WI38 (cell line): ENCODE results near the gene TNMD.

Experiments
- H3K4me3 ChIP-seq: 2 replicates; pipeline ENCODE4 v1.5.1; 2011; ENCODE audit warnings: low read depth, mild to moderate bottlenecking, control low read depth, low read length
- CTCF ChIP-seq: IDR thresholded peaks from 2 replicates; pipeline ENCODE4 v1.5.1; 2012; ENCODE audit warnings: low read depth, mild to moderate bottlenecking, control low read depth, low read length

TNMD gene

GRCh38 chrX:100615005-100615404 lies 30.3 kb downstream of the TNMD start:
- peak; percentile 46 for TF ChIP-seq CTCF

DNA sequence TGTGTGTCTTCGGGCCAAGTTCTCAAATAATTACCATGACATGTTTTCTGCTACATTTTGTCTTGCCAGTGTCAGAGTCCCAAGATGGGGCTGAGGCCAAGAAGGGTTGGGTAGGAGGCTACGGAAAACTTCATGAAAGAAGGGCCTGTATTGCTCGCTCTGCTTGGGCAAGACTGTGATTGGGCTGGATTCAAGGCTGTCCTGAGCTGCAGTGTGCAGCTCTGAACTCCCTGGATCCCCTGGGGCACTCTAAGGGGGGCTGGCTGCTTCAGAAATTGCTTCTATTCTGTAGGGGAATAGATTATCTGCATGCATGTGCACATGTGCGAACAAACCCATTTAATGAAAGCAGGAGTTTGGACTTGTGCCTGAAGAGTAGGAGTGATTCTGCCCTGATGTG lies 38.3 kb downstream of the TNMD start:
- no peak overlapping the region for H3K4me3 ChIP-seq
- no peak for TF ChIP-seq CTCF

More at GRCh38 chrX:100615005-100615404, 30.3 kb downstream of the TNMD start:
- no peak overlapping the region for H3K4me3 ChIP-seq

- H3K4me3 ChIP-seq = no peak overlapping the region
- TF ChIP-seq CTCF = no peak
Measured at GRCh38 chrX:100625985-100626491, 41.3 kb downstream of the TNMD start.

- no peak for TF ChIP-seq CTCF
- H3K4me3 ChIP-seq = no peak overlapping the region; the same call in 1 of the 2 replicates
Measured at GRCh38 chrX:100635040-100635439, 50.3 kb downstream of the TNMD start.

GRCh38 chrX:100635989-100636320 lies 51.2 kb downstream of the TNMD start:
- H3K4me3 ChIP-seq = peak overlapping the region; percentile 66
- TF ChIP-seq CTCF = no peak

GRCh38 chrX:100636321-100636991 lies 51.7 kb downstream of the TNMD start, which contains the start of gene TSPAN6:
TSS of gene TSPAN6 (minus strand) at chrX:100636806. CDS start at chrX:100636694, 112 bp downstream.
- H3K4me3 ChIP-seq = peak within 1 kb of the TSS; percentile 66
- TF ChIP-seq CTCF = peak; percentile 16; the same call in 1 of the 2 replicates

GRCh38 chrX:100642290-100642689 lies 57.6 kb downstream of the TNMD start:
- TF ChIP-seq CTCF = no peak
- H3K4me3 ChIP-seq = no peak overlapping the region
